Epithelial cell of esophagus (primary cell): ENCODE results near the gene ESRP2.

ENCODE experiments used
- DNase-seq: peaks from one replicate; pipeline ENCODE4 v3.0.0; 2010; ENCODE audit warnings: low read depth
- H3K4me3 ChIP-seq: 2 replicates; pipeline ENCODE4 v1.5.1; 2011; ENCODE audit warnings: mild to moderate bottlenecking, low read length, control low read depth
- TF ChIP-seq, protein P1 (sequence below): IDR thresholded peaks from 2 replicates; pipeline ENCODE4 v1.5.1; 2011; ENCODE audit warnings: low read depth, mild to moderate bottlenecking, low read length, control low read depth, inconsistent platforms; ENCODE audit not compliant: insufficient read depth; ENCODE audit errors: missing control alignments

Gene ESRP2

DNA sequence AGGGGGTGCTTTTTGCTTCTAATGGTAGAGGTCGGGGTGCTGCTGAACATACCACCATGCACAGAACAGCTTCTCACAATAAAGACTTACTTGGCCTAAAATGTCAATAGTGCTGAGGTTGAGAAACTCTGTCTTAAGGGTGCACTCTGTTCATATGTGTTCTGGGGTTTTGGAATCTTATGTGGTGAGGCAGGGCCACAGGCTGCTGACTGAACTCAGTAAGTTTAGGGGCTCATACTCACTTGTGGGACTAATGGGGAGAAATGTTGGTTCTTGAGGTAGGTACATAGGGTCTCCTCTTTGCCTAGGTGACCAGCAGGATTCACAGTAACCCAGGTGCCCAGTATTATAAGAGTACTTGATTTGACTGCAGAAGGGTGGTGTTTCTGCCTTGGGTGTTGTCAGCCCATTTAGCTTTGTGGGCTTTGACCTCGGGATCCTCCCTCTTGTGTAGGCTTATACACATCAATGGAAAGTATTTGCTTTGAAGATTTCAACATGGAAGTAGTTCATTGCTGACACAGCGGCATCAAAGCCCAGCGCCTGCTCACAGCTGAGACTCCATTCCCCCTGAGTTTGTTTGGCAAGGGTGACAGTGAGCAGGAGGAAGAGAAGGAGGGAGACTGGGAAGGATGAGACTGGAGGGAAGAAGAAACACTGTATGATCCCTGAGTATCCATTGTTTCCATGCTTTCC, 45.6 kb upstream of the ESRP2 start:
- TF ChIP-seq, protein P1, sequence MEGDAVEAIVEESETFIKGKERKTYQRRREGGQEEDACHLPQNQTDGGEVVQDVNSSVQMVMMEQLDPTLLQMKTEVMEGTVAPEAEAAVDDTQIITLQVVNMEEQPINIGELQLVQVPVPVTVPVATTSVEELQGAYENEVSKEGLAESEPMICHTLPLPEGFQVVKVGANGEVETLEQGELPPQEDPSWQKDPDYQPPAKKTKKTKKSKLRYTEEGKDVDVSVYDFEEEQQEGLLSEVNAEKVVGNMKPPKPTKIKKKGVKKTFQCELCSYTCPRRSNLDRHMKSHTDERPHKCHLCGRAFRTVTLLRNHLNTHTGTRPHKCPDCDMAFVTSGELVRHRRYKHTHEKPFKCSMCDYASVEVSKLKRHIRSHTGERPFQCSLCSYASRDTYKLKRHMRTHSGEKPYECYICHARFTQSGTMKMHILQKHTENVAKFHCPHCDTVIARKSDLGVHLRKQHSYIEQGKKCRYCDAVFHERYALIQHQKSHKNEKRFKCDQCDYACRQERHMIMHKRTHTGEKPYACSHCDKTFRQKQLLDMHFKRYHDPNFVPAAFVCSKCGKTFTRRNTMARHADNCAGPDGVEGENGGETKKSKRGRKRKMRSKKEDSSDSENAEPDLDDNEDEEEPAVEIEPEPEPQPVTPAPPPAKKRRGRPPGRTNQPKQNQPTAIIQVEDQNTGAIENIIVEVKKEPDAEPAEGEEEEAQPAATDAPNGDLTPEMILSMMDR, result no peak
- H3K4me3 ChIP-seq, result no peak overlapping the region
- DNase-seq, result no peak

DNA sequence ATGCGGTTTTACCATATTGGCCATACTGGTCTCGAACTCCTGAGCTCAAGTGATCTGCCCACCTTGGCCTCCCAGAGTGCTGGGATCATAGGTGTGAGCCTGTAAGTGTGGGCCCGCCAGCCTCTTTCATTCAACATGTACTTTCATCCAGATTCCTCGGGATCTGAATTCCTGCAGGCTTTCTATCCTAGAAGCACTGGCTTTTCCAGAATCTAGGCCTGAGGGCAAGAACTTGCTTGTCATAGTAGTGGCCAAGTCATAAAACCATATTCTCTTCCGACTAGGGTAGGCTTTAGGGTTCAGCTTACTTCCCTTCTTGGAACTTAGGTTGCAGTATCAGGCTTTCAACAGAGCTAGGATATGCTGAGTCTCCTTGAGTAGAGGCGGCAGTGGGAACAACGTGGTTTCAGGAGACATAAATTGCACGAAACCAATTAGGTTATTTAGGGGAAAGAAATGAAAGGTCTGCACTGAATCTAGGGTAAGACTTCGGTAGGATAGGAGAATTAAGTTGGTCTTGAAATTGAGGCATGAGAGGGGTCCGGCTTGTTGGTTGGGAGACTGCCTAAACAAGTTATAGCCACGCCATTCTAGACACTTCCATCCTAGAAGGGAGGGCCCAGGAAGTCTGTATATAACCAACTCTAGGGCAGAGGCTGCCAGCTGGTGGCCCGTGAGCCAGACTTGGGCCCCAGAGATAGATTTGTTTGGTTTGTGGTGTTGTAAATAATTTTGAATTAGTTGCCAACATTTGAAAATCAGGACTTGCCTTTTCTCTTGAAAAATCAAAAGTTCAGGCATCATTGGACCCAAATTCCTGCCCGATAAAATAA, 44.0 kb upstream of the ESRP2 start:
- no peak overlapping the region for H3K4me3 ChIP-seq
- TF ChIP-seq, protein P1, result no peak
- no peak for DNase-seq

DNA sequence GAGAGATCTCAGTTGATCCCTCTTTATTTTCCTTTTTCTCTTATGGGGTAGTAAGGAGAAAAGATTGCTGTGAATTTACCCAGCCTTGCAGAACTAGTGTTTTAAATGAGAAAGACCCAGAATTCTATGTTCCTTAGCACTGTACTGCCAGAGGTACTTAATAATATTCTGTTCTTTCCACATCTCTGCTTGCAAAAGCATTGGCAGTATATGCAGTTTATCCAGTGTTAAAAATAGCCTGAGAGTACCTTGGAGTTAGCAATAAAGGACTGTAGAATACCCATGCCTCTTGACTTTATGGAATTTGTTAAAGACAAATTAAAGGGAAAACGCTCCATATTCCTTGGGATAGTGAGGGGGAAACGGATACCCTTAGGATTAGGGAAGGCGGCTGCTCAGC, 40.3 kb upstream of the ESRP2 start:
- no peak overlapping the region for H3K4me3 ChIP-seq
- TF ChIP-seq, protein P1, result no peak
- no peak for DNase-seq

DNA sequence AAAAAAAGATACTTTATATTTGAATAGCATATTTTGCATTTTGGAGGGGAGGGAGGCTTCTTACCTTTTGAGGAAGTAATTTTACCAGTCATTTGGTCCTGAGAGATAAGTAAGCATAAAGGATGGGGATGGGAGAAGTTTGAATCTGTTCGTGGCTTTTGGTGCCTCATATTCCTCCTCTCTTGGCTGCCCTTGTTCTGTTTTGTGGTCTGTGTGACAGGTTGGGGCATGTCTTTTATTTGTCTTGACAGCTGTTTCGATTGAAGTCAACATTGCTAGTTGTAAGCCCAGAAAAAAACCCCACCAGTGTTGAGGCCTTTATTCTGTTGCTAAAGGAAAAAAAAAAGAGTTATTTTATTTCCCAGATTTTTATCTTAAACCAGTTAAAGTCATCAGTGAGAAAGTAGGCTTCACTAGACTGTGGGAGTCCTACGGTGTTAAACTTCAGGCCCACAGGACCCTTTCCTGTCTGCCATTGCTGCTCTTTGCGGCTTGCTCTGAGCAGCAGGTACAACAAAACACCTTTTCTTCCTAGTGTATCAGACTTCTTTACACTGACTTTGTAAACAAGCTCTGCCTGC, 39.8 kb upstream of the ESRP2 start:
- DNase-seq, result peak; percentile 89
- TF ChIP-seq, protein P1, result no peak
- H3K4me3 ChIP-seq, result no peak overlapping the region

DNA sequence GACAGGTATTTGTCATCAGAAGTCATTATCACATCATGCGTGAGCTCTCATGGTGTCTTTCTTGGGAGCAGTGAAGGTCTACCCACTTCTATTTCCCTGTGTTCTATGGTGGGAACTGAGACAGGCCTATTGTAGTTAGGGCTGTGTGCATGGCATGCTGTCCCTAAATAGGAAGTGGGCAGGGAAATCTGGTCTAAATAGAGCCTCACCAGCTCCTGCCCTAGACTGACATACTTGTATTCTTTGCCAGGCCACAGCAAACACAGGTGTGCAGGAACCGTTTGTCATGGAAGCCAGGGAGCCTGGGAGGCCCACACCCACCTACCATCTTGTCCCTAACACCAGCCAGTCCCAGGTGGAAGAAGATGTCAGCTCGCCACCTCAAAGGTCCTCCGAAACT, 38.5 kb upstream of the ESRP2 start:
- H3K4me3 ChIP-seq, result no peak overlapping the region

DNA sequence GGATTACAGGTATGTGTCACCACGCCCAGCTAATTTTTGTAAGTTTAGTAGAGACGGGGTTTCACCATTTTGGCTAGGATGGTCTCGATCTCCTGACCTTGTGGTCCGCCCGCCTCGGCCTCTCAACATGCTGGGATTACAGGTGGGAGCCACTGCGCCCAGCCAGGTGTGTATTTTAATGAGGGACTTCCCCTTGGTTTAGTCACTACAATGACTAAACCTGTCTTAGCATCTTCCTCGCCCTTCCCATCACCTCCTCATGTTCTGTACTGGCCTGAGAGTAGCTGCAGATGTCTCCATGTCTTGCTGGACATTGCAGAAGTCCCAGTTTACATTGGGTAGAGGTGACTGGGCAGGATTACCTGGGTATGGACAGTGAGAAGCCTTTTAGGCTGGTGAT, 38.0 kb upstream of the ESRP2 start:
- peak; percentile 70 for DNase-seq
- no peak overlapping the region for H3K4me3 ChIP-seq
- TF ChIP-seq, protein P1, result no peak

More for the DNA sequence above, 38.5 kb upstream of the ESRP2 start:
- TF ChIP-seq, protein P1, result no peak
- no peak for DNase-seq

DNA sequence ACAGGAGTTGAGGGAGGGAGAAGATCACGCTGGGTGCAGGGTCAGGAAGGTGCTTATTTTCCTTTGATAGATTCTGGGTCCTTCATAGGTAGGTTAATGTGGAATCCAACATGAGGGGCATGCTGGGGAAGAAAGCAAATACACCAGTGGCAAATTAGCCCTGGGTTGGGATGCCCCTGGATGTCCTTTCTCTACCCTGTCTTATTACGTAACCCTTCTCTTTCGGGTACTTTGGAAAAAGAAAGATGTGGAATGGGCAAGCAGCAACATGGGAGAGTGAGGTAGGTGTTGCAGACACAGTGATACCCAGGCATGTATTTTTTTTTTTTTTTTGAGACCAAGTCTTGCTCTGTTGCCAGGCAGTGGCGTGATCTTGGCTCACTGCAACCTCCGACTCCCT, 37.5 kb upstream of the ESRP2 start:
- peak; percentile 30 for DNase-seq
- TF ChIP-seq, protein P1, result no peak
- no peak overlapping the region for H3K4me3 ChIP-seq
